GM21390 (cell line): ENCODE data around the gene IP6K1.
"Not testable (repeated sequence)": the region's sequence is repeated elsewhere in the genome, so short reads cannot be mapped to it uniquely, and the experiment has no call there.

Source experiments
- ATAC-seq: cut with Tn5 transposase; IDR thresholded peaks from one replicate; pipeline ENCODE4 v1.9.1; 2021; ENCODE audit not compliant: unreplicated experiment

Gene IP6K1

DNA sequence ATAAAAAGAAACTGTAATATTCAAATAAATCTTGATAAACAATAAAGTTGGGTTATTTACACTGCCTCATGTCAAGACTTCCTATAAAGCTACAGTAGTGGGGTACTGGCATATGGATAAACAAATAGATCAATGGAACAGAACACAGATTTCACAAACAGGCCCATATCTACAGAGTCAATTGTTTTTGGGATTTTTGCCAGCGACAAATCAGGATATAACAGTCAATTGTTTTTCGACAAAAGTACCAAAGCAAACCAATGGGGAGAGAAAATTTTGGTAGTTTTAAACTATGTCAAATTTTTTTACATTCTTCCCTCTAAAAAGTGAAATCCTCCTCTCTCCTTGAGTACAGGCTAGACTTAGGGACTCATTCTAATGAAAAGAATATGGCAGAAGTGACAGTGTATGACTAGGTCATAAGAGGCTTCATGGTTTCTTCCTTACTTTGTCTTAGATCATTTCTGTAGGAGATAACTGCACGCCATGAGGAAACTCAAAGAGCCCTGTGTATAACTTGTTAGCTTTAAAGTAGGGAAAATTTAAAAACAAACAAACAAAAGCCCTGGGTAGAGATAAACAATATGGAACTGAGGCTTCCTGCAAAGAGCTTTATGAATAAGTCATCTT is 16.9 kb downstream of the IP6K1 start:
- ATAC-seq: no peak

- ATAC-seq: no peak
Observed at GRCh38 chr3:49763981-49764380, 22.4 kb downstream of the IP6K1 start.

DNA sequence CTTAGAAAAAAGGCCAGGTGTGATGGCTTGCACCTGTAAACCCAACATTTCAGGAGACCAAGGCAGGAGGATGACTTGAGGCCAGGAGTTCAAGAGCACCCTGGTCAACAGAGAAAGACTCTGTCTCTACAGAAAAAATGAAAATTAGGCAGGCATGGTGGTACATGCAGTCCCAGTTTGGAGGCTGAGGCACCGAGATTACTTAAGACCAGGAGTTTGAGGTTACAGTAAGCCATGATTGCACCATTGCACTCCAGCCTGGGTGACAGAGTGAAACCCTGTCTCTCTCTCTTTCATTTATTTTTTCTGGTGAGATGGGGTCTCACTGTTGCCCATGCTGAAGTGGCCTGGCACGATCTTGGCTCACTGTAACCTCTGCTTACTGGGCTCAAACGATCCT is 24.7 kb downstream of the IP6K1 start:
- ATAC-seq: no peak

GRCh38 chr3:49759226-49759625 is 27.1 kb downstream of the IP6K1 start:
- no peak for ATAC-seq

DNA sequence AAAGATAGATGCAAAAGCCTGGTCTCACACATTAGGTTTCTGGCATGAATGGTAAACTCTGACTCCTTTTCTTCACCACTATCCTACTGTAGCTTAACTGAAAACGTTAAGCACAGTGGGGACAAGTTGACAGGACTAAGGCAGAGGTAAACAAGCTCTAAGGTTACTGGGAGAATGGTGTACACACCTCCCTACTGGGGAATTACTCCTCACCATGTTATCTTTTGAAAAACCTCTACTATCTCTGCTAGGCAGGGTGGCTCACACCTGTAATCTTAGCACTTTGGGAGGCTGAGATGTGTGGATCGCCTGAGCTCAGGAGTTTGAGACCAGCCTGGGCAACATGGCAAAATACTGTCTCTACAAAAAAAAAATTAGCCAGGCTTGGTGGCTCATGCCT is 29.1 kb downstream of the IP6K1 start:
- no peak for ATAC-seq

GRCh38 chr3:49756036-49756435 is 30.3 kb downstream of the IP6K1 start:
- no peak for ATAC-seq

GRCh38 chr3:49754536-49754935 is 31.8 kb downstream of the IP6K1 start:
- no peak for ATAC-seq

DNA sequence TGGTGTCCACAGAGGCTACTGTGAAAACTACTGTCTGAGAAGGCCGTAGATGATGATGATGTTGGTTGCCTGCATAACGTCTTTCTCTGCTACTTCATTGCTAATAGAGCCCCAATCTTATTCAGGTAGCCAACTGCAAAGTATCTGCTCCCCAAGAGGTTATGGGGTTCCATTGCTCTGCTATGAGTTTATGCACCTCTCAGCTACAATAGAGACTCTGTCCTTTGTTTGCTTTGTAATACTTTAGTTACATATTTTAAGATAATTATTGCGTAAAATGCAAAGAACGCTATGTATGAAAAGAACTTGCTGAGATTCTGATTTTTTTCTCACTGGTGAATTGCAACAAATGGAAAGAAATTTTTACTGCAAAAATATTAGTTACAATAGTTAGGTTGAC is 34.8 kb downstream of the IP6K1 start:
- no peak for ATAC-seq

DNA sequence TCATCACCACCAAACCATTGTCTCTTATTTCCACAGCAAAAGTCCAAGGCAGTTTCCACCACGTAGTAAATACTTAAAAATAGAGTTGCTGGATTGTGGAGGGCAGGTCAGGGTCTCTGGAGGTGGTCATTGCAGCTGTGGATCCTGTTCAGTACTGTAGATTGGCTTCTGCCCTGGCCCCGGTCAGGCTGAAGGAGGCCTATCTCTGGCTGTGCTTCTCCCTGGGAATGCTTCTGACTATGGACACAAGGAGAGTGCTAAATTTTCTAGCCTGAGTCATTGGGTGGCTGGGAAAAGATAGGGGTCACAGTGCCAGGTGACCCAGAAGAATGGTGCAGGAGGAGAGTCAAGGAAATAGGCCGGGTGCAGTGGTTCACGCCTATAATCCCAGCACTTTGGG is 36.3 kb downstream of the IP6K1 start:
- no peak for ATAC-seq

GRCh38 chr3:49748874-49749273 is 37.5 kb downstream of the IP6K1 start:
- not testable (repeated sequence) for ATAC-seq

DNA sequence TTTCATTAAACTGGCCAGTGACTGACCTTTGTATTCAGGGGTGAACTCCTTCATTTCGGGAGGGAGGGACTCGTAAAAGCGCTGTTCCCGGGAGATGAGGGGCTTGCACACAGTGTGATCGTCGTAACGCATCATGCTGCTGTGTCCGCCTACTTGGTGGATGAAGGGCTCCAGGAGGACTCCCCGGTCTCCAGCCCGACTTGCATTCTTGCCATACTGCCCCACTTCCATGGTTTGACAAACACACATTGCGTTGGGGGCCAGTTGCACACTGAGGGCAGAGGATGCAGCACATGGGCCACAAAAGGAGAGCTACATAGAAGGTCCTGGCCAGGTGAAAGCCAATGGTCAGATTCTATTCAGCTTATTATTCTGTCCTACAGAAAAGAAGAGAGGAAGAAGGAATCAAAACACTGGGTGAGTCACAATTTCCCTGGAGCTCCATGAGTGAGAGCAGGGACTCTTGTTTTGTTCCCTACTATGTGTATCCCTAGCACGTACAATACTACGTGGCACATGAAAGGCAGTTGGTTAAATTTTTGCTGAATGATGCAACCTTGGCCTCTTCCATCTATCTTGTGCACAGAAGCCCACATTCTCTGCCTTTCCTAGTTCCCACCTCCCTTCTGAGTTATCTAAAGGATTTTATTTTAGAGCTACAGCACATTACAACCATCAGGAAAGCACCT is 38.4 kb downstream of the IP6K1 start:
- no peak for ATAC-seq

DNA sequence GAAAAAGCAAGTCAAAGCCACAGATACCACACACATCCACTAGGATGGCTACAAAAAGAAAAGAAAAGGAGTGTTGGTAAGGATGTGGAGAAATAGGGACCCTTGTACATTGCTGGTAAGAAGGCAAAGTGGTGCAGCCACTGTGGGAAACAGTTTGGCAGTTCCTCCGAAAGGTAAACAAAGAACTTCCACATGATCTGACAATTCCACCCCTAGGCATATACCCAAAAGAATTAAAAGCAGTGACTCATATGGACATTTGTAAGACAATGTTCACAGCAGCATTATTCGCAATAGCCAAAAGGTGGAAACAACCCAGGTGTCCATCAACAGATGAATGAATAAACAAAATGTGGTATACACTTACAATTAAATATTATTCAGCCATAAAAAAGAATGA is 40.4 kb downstream of the IP6K1 start:
- no peak for ATAC-seq

- ATAC-seq: no peak
Observed at GRCh38 chr3:49740427-49740826, 45.9 kb downstream of the IP6K1 start.

- ATAC-seq: no peak
Observed at GRCh38 chr3:49738067-49738713, 48.2 kb downstream of the IP6K1 start.

DNA sequence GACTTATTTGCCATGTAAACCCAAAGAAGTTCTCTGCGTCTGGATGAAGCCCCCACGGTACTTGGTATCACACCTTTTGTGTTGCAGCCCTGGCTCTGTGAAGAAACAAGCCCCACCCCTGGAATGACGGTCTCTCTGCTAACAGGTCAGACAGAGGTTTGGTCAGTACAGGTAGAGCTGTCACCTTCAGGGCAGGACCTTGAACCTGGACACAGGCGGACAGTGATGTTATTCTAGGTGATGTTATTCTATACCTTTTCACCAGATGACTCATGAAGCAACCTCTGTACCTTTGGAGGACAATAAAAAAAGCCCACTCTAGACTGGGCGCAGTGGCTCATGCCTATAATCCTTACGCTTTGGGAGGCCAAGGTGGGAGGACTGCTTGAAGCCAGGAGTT is 51.6 kb downstream of the IP6K1 start:
- ATAC-seq: no peak

DNA sequence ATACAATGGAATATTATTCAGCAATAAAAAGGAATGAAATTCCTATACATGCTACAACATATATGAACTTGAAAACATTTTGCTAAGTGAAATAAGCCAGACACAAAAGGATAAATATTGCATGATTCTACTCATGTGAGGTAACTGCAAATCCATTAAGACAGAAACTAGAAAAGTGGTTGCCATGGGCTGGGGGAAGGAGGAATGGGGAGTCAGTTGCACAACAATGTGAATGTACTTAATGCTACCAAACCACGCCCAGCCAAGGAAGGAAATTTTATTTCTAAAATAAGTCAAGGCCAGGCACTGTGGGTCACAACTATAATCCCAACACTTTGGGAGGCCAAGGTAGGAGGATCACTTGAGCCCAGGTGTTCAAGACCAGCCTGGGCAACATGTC is 52.8 kb downstream of the IP6K1 start:
- no peak for ATAC-seq

GRCh38 chr3:49732597-49732996 is 53.7 kb downstream of the IP6K1 start:
- no peak for ATAC-seq

GRCh38 chr3:49729966-49730609 is 56.3 kb downstream of the IP6K1 start:
- ATAC-seq: no peak

DNA sequence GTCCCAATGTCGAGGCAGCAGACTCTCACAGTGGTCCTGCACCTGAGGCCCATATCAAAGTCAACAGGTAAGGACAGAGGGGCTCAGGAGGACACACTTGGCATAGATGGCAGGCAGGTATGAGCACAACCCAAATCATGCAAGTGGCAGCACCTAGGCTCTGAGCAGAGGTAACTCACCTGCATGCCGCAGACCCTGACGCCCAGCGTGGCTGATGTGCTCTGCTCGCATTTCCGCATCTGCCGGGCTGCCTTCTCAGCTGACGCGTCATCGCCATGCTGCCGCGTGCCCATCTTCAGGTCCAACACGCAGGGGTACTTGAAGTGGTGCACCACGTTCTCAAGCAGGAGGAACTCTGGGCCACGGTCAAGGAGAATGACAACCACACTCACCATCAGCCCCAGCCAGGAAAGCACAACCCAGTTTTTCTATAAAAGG is 58.4 kb downstream of the IP6K1 start:
- ATAC-seq: no peak

GRCh38 chr3:49727154-49727923 is 59.0 kb downstream of the IP6K1 start:
- no peak for ATAC-seq
